Epithelial cell of proximal tubule (primary cell): ENCODE data around the gene IFI27L2. TPM values are rescaled to one million over a fixed set of nuclear protein-coding genes. Genes with fewer than 3 reads are reported as not detected.

Experiments used
- DNase-seq: peaks from one replicate; pipeline ENCODE4 v3.0.0-alpha.2; 2011; ENCODE audit warnings: low read depth
- H3K4me3 ChIP-seq: 2 replicates; pipeline ENCODE4 v1.5.1; 2011; ENCODE audit warnings: low read depth, mild to moderate bottlenecking, low read length
- CTCF ChIP-seq: conservative IDR thresholded peaks from 2 replicates; pipeline ENCODE4 v1.5.1; 2012; ENCODE audit warnings: low read depth, mild to moderate bottlenecking, low read length
- total RNA-seq: library from RNA; depleted of rRNA; stranded (reverse); fragments of >200 nt; gene quantifications from 2 replicates; pipeline ENCODE4 v1.2.3, GENCODE V29; 2015

Gene IFI27L2
- total RNA-seq, 1 donor from 2014 or later, result 139 TPM

- no peak for TF ChIP-seq CTCF
- no peak for DNase-seq
- no peak overlapping the region for H3K4me3 ChIP-seq
Measured at GRCh38 chr14:94124582-94125377, 4.6 kb downstream of the IFI27L2 start.

GRCh38 chr14:94123868-94124267 is 5.5 kb downstream of the IFI27L2 start:
- no peak overlapping the region for H3K4me3 ChIP-seq
- TF ChIP-seq CTCF, result no peak
- no peak for DNase-seq

GRCh38 chr14:94123296-94123695 is 6.1 kb downstream of the IFI27L2 start:
- H3K4me3 ChIP-seq, result no peak overlapping the region
- DNase-seq, result no peak
- TF ChIP-seq CTCF, result no peak

GRCh38 chr14:94122438-94122837 is 7.0 kb downstream of the IFI27L2 start:
- no peak for TF ChIP-seq CTCF
- no peak for DNase-seq
- no peak overlapping the region for H3K4me3 ChIP-seq

- DNase-seq, result no peak
- TF ChIP-seq CTCF, result no peak
Measured at GRCh38 chr14:94121485-94121884, 7.9 kb downstream of the IFI27L2 start.

GRCh38 chr14:94120667-94121340 is 8.6 kb downstream of the IFI27L2 start:
- no peak for DNase-seq
- no peak overlapping the region for H3K4me3 ChIP-seq
- TF ChIP-seq CTCF, result no peak

More at GRCh38 chr14:94121485-94121884, 7.9 kb downstream of the IFI27L2 start:
- no peak overlapping the region for H3K4me3 ChIP-seq
